Dermis blood vessel endothelial cell (primary cell): ENCODE measurements around the gene JUN. TPM values are rescaled to one million over a fixed set of nuclear protein-coding genes. Genes with fewer than 3 reads are reported as not detected.
A peak's percentile ranks its signal among the peaks of the same experiment; 100 is the strongest.
"Not testable (repeated sequence)": the region's sequence is repeated elsewhere in the genome, so short reads cannot be mapped to it uniquely, and the experiment has no call there.

Experiments used
- DNase-seq: peaks from one replicate; pipeline ENCODE4 v3.0.0; 2010
- total RNA-seq: library from RNA; depleted of rRNA; stranded (reverse); fragments of >200 nt; gene quantifications from 2 replicates; pipeline ENCODE4 v1.2.3, GENCODE V29; 2014

Gene JUN
- total RNA-seq, 1 donor from 2014 or later, result 159 TPM

DNA sequence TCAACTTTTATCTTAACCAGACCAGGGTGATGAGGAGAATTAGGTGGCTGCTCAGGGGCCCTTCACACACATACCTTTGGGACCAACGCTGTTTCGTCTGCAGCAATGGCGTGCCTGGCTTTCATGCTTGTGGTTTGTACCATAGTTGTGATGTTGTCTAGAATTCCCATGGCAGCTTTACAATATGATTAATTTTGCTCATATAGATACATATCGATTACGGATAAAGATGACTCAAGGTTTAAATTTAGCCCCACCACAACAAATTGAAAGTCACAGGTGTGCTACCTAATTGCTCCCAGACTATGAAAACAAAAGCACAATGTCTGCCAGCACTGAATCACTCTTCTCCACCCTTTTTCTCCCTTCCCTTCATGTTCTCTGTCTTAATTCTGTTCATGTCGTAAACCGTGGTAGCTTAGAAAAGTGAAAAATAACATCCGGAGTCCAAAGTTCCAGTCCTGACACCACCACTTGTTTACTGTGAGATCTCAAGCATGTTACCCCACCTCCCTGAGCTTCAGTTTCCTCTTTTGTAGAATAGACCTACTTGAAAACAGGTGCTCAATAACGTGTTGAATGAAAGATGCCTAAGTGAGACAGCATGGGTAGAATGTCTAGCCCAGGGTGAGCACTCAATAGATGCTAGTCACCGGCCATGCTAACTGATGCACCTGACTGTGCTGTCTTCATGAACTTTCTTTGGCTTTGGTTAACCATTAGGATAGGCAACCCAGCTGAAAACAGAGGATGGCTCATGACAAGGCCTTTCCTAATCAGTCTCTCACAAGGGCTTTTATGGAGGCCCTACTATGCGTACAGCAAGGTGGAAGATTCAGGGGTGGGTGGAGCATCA, 22.1 kb upstream of the JUN start:
- no peak for DNase-seq

DNA sequence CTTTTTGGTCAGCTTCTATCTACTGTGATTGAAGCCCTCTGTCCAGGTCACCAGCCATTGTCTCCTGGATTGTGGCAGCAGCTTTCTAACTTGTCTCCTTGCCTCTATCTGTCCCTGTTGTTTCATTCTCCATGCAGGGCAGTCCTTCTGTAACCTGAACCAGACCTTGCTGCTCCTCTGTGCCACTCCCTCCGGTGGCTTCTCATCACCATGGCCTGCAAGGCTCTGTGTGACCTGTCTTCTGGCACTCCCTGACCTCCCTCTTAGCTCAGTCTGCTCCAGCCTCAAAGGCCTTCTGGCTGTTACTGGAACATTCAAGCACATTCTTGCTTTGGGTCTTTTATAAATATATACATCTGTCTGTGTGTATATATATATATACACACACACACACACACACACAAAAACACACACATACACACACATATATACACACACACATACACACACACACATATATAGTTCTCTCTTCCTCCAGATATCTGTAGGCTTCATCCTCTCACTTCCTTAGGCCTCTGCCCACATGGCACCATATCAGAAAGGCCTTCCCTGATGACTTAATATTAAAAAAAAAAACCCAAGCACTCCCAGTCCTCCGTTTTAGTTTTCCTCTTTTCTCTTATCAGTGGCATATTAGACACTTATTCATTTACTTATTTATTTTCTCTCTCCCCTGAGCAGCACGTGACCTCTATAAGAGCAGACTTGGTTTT, 21.2 kb upstream of the JUN start:
- DNase-seq, result no peak

DNA sequence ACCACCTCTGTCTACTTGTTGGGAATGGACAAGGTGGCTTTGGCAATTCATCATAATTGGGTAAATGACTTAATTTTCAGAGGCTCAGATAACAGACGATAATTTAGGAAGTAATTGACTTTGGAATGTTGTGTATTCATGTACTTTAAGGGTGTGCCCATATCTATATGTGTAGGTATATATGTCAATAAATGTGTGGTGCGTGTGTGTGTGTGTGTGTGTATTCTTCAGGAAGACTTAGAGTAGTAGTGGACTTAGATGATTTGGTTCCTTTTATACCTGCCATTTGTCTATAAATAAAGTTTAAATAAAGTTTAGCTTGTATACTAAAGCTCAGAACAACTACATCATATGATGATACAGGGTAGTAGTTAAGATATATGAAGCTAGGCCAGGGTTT, 20.0 kb upstream of the JUN start:
- DNase-seq, result no peak

DNA sequence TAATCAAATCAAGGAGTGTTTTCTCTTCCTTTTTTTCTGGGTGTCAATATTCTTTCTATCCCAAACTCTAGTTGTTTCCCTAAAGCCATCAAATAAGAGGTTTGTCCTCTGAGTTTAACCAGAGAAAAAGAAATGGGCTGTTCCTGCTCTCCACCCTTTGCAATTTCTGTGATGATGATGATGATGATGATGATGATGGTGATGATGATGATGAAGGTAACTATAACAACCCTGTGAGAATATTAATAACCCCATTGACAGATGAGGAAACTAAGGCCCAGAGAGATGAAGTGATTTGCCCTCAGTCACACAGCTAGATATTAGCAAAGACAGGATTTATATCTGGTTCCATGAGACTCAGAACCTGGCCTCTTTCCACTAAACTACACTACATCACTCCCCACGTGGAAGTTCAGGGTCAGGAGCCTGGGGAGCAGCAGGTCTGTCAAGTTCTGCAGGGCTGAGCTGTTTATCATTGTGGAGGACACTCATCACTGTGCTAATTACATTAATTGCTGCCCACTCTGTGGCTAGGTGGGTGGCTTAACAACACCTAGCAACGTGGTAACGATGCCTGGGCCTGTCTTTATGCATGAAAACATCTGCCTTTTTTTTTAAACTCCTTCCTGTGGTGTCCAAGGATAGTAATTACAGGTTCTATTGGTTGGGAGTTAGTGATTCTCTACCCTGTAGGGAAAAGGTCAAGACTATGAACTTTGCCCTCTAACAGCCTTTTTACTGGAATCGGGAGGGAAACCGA, 19.0 kb upstream of the JUN start:
- no peak for DNase-seq

DNA sequence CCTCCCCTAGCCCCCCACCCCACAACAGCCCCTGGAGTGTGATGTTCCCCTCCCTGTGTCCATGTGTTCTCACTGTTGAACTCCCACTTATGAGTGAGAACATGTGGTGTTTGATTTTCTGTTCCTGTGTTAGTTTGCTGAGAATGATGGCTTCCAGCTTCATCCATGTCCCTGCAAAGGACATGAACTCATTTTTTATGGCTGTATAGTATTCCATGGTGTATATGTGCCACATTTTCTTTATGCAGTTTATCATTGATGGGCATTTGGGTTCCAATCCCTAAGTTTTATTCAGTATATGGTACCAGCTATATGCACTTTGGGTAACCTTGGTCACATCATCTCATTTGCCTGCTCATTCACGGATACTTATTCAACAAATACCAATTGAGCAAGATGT, 17.4 kb upstream of the JUN start:
- not testable (repeated sequence) for DNase-seq

DNA sequence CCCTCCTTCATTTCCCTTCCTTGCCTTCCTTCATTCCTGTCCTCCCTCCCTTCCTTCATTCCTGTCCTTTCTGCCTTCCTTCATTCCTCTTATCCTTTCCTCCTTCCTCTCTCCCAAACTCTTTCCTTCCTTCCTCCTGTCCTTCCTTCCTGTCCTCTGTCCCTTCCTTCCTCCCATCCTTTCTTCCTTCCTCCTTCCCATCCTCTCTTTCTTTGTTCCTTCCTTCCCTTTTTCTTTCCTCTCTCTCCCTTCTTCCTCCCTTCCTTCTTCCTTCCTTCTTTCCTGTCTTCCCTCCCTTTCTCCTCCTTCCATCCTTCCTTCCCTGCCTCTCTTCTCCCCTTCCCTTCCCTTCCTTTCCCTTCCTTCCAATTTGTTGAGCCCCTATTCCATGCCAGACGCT, 15.8 kb upstream of the JUN start:
- DNase-seq, result no peak

DNA sequence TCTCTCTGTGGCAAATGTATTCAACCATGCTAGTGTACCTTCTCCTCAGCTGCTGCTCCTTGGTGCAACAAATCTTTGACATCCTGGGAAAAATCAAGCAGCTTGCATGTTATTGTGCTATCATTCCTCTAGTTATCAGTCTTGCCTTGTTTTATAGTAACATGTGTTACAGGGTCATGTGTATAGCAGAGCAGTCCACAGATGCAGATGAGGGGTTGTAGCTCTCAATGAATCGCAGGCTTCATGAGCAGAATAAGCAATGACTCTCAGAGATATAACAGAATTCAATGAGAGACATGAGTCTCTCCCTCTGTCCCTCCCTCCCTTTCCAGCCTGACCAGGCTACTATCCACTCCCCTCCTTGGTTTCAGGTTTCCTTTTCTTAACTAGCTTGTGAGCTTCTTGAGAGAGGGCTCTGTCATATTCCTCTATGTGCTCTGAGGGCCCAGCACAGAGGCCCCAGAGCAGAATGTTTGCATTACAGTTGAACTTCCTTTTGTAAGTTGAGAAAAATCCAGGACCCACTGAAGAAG, 15.1 kb upstream of the JUN start:
- no peak for DNase-seq

DNA sequence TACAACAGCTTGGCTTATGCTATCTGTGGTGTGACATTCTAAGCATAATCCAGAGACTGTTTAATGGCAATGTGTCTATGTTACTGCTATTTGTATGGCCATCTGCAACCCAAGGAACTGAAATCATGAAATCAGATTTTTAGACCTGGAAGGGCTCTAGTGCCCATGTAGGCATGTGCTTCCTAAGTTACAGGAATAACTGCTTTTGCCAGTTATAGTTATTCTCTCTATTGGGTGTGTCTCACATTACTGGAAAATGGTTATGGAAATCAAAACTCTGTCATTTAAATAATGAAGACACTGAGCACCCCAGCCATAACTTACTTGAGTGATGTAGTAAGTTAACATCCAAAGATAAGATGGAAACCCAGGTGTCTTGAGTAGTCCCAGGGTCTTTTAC, 12.6 kb upstream of the JUN start:
- no peak for DNase-seq

DNA sequence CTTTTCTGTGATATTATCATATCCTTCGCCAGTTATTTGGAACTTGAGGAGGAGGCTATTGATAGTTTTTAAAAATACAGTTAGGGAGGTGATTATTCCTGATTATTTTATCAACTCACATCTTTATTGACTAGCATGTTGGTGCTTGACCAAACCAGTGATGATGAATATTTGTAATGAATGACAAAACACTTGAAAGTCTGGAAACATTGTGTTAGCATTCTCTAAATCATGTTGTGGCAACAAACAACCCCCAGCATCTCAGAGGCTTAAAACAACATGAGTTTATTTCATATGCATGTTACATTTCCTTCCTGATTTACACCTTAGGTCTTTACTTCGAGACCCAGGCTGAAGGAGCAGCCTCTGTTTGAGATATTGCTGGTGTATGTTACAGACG, 10.7 kb upstream of the JUN start:
- DNase-seq, result no peak

DNA sequence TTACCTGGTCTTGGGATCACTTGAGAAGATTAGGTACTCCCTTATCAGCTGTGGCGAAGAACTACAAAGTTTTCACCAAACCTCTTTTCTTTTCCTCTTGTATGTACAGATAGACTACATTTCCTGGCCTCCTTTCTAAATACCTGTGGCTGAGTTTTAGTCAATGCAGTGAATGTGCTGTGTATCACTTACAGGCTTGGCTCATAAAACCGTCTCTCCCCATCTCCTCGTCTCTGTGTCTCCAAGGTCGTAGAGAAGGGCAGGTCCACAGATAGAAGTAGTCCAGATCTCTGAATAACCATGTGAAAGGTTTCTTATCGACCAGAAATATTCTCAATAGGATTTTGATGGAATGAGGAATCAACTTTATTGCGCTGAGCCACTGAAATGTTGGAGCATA, 9.0 kb upstream of the JUN start:
- no peak for DNase-seq

DNA sequence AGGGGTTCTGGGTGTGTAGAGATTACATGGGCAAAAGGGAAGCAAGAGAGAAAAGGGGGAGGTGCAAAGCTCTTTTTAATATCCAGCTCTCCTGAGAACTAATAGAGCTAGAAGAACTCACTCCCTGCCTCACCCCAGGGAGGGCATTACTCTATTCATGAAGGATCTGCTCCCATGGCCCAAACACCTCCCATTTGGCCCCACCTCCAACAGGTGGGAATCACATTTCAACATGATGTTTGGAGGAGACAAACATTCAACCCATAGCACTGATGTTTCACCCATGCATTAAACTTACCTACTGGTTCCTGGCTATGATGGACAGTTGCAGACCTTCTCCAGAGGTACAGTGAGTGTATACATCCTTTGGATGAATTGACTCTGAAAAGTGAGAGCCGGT, 7.3 kb upstream of the JUN start:
- no peak for DNase-seq

DNA sequence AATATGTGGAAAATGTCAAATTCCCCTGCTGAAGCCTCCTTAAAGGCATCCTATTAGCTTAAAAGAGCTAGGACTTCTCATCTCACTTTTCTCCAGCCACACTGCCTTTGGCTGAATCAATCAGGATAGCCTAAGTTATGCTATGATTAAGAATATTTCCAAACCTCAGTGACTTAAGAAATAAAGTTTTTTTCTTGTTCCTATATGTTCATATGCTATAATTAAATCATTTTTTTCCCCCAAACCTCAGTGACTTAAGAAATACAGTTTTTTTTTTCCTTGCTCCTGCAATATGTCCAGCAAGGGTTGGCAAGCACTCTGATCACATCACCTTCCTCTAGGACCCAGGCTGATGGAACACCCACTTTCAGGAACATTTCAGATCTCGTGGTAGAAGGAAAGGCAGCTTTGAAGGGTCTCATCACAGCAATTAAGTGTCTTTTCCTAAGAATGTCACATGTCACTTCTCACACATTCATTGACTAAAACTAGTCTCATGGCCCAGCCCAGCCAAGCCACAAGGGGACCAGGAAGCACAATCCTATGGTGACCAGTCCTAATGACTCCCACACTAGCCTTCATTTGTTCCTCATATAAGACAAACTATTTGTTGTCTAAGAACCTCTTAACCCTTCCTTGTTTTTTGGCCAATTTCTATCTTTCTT, 6.3 kb upstream of the JUN start:
- no peak for DNase-seq

DNA sequence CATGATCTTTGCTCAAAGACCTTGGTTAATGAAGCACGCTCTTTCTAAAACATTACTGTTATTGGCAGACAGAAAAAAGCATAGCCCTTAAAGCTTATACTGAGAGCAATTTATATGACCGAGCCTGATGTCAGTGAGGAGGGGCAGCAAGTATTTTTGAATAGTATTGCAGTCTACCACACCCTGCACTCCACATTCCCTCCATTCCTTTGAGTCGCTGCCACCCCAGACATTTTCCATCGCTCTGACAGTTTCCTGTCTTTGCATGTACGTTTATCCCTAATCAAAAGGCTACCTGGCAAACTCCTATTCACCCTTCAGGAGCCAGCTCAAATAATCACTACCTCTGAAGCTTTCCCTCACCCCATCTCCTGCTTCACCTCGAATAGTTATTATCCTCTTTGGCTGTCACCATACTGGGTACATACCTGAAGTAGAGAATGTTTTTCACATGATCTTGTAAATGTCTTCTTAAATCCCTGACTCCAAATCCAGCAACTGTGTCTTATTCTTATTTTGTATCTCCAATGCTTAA, 5.5 kb upstream of the JUN start:
- no peak for DNase-seq

DNA sequence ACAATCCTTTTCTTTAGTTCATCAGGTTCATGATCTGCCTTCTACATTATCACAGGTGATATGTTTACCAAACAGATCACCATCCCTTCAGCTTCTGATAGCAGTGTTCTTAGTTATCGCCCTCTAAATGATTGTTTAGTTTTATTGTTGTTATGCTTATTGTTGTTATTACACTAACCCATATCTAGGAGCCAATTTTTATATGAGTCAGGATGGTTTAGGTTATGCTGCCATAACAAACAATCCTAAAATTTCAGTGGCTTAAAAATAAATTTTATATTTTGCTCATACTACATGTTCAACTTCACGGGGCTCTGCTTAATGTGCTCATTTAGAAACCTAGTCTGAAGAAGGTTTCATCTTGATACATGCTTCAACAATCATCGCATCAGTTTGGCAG, 4.4 kb upstream of the JUN start:
- DNase-seq, result no peak

DNA sequence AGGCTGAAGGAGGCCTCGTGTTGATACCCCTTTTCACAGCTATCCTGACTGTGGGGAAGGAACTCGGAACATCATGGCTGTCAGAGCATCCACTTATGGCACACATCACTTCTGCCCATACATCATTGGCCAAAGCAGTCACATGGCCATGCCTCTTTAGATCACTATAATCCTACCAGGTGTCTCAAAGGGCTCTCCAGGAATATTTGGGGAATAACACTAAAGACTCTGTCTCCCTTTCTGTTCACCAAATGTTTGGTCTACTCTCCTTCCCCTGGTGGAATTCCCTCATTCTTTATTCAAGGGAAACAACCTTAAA, 3.0 kb upstream of the JUN start:
- no peak for DNase-seq

DNA sequence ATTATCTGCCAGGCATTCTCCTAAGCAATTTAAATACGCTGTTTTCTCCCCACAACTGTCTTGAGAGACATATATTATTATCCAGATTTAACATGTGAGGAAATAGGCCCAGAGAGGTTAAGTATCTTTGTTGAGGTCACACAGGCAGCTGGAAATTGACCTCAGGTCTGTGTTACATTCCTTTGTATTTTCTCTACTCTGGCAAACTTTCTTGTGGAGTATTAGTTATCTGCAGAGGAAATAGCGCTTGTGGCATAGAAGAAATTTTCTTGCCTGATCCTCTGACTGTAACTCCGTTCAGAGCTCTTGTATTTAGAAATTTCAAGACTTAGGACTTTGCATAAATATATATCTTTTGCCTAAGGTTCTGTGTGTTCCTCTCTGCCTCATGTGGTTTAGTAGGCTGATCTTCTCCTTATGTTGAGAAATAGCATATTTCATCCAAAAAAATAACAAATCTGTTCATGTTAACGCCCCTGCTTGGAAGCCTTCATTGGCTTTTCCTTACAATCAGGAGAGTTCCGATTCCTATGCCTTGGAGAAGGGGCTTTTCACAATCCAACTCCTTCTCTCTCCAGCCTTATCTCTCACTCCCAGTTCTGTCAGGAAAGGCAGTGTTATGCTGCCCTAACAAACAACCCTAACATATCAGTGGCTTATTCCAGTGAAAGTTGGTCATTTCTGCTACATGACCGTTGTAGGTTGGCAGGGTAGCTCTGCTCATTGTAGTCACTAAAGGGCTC, 2.5 kb upstream of the JUN start:
- no peak for DNase-seq

DNA sequence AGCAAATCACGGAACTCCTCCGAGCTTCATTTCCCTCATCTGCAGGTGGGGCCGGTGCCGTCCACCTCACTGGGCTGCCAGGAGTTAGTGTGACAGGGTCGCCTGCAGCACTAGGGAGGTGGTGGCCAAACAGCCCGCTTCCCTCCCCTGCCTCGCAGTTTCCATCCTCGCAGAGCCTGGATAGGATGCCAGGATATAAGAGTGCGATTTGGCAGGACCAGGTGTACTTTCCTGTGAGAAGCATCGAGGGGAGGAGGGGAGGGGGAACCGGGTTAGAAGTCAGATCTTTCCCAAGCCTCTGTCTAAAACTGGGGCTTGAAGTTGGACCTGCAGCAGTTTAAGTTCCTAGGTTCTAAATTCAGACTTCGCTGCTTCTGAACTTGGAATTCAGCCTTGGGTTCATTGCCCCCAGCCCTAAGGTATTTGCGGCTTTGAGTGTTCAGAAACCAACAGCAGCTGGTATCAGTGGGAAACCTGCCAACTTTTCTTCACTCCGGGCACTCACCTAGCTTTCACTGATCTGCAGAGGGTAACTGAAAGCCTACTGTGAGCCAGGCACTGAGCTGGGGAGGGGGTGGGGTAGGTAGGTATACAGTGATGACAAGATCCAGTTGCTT, 1.7 kb upstream of the JUN start:
- DNase-seq, result no peak

DNA sequence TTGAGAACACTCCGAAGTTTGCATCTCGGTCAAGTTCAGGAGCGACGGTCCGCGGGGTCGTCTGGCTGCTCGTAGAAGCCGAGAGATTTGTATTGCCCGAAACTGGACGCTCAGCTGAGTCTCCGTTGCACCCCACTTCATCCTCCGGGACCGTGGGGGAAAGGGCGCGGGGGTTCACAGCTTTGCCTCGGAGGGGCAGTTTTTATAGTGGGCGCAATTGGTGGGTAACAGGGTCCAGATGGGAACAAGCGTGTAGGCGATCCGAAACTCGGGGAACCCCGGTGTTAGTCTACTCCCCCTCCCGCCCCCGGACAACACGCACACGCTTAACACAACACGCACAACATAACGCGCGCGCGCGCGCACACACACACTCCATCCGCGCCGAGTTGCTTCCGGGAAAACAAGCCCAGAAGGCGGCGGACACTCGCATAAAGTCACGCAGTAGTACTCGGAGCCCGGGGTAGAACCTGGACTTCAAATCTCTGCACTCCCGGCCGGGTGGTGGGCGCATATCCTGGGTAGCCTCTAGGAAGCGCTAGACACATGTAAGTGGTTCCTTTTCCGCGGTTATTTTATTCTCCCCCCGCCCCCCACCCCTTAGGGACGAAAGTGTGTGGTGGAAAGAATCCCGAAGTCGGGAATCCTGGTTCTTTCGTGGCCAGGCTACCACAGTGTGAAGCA, 1.1 kb upstream of the JUN start:
- peak; percentile 96 for DNase-seq

DNA sequence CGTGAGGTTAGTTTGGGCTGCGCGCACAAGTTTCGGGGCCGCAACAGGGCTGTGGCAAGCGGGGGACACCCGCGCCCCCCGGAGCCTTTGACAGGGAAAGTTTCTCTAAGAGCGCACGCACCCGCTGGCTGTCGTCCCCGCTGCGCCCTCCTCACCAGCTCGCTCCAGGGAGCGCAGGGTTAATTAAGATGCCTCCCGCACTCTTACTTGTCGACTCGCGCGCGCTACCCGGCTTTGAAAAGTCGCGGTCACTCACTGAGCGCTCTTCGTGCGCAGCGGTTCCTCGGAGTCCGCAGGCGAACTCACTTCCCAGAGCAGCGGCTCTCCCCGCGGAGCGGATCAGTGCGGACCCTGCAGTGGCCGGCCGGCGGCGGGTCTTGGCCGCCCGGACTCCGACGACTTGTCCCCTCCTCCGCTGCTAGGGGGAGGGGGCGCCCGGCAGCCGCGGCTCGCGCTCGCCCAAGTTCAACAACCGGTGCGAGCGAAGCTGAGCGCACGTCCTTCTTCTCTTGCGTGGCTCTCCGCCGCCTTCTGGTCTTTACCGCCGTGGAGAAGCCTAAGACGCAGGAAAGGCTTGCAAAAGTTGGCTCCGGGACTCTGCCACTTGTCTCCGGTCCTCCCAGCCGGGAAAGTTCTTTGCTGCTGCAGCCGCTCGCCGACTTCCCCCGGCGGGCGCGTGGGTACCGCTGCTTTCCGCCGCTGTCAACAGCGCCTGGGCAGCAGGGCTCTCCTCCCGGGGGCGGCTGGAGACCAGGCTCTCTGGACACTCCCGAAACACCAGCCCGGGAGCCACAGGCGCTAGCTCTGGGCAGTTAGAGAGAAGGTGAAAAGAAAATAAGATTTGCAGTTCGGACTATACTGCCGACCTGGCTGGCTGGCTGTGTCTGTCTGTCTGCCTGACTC, 506 bp downstream of the JUN start:
- DNase-seq, result peak; percentile 62
